Loucy (cell line): ENCODE measurements around the gene HTN3.
"Not testable (repeated sequence)": the region's sequence is repeated elsewhere in the genome, so short reads cannot be mapped to it uniquely, and the experiment has no call there.

Experiments
- H2AFZ ChIP-seq: fragments of 200-600 bp; sonication (generic); 2 replicates; pipeline ENCODE4 v1.6.0; 2016; ENCODE audit warnings: antibody characterized with exemption, mild to moderate bottlenecking, low read length, moderate library complexity
- H3F3A ChIP-seq: fragments of 200-600 bp; 2 replicates; pipeline ENCODE4 v1.6.0; 2016; ENCODE audit warnings: antibody characterized with exemption, low read depth, mild to moderate bottlenecking
- H3K27me3 ChIP-seq: fragments of 200-600 bp; sonication (generic); 2 replicates; pipeline ENCODE4 v1.6.1; 2014; ENCODE audit warnings: low read length, mild to moderate bottlenecking; ENCODE audit not compliant: insufficient read depth, poor library complexity, severe bottlenecking
- H3K36me3 ChIP-seq: fragments of 200-600 bp; sonication (generic); 2 replicates; pipeline ENCODE4 v1.6.1; 2016; ENCODE audit warnings: low read length; ENCODE audit not compliant: insufficient read depth
- H3K4me1 ChIP-seq: fragments of 200-600 bp; sonication (generic); 2 replicates; pipeline ENCODE4 v1.5.1; 2014; ENCODE audit warnings: low read length, mild to moderate bottlenecking; ENCODE audit not compliant: insufficient read depth, poor library complexity, severe bottlenecking
- H3K4me2 ChIP-seq: fragments of 200-600 bp; sonication (generic); 2 replicates; pipeline ENCODE4 v1.6.0; 2014; ENCODE audit warnings: antibody characterized with exemption, low read length, low read depth, mild to moderate bottlenecking; ENCODE audit not compliant: poor library complexity, severe bottlenecking
- H3K4me3 ChIP-seq: fragments of 200-600 bp; sonication (generic); 2 replicates; pipeline ENCODE4 v1.5.1; 2014; ENCODE audit warnings: low read length, mild to moderate bottlenecking, mixed read lengths; ENCODE audit not compliant: poor library complexity, severe bottlenecking
- H3K79me2 ChIP-seq: fragments of 200-600 bp; sonication (generic); 2 replicates; pipeline ENCODE4 v1.6.1; 2014; ENCODE audit warnings: low read length; ENCODE audit not compliant: insufficient read depth
- H3K9ac ChIP-seq: fragments of 200-600 bp; sonication (generic); 2 replicates; pipeline ENCODE4 v1.6.0; 2014; ENCODE audit warnings: mild to moderate bottlenecking, low read depth, low read length, moderate library complexity; ENCODE audit not compliant: poor library complexity, severe bottlenecking
- H3K9me2 ChIP-seq: fragments of 200-600 bp; sonication (generic); replicated peaks from 2 replicates; pipeline ENCODE4 v1.6.1; 2016; ENCODE audit warnings: low read depth, low read length, mixed read lengths
- H3K9me3 ChIP-seq: fragments of 200-600 bp; sonication (generic); 2 replicates; pipeline ENCODE4 v1.6.1; 2014; ENCODE audit warnings: mild to moderate bottlenecking, antibody characterized with exemption, low read length, low read depth; ENCODE audit not compliant: insufficient read depth
- H4K20me1 ChIP-seq: fragments of 200-600 bp; sonication (generic); 2 replicates; pipeline ENCODE4 v1.6.0; 2014; ENCODE audit warnings: antibody characterized with exemption, low read length, mild to moderate bottlenecking; ENCODE audit not compliant: insufficient read depth, poor library complexity, severe bottlenecking
- CTCF ChIP-seq: fragments of 200-600 bp; sonication (generic); conservative IDR thresholded peaks from 2 replicates; pipeline ENCODE4 v1.5.1; 2014; ENCODE audit warnings: mild to moderate bottlenecking, antibody characterized with exemption, low read length
- EZH2phosphoT487 ChIP-seq: fragments of 200-600 bp; IDR thresholded peaks from 2 replicates; pipeline ENCODE4 v1.6.1; 2018; ENCODE audit warnings: antibody characterized with exemption, mild to moderate bottlenecking, moderate library complexity, borderline replicate concordance

The HTN3 gene

GRCh38 chr4:70000711-70001110, 27.5 kb upstream of the HTN3 start:
- Histone ChIP-seq H3K36me3 (no peaks in the 10 kb centered on the region), H3K9me2 (no peaks in the 10 kb centered on the region), H3F3A (no peaks in the 10 kb centered on the region), H3K9me3 (no peaks in the 10 kb centered on the region), H4K20me1 (no peaks in the 10 kb centered on the region), H3K4me3 (no peak overlapping the region), H3K4me2 (no peak overlapping the region), H3K27me3 (no peaks in the 10 kb centered on the region), H3K79me2 (no peaks in the 10 kb centered on the region), H3K9ac (no peak overlapping the region), H2AFZ (no peak overlapping the region), H3K4me1 (no peaks in the 10 kb centered on the region)
- TF ChIP-seq CTCF = no peak
- TF ChIP-seq EZH2phosphoT487 = peak; percentile 13; the same call in 1 of the 2 replicates

- Histone ChIP-seq H3K27me3 (no peaks in the 10 kb centered on the region), H3K9me3 (no peaks in the 10 kb centered on the region), H3F3A (no peaks in the 10 kb centered on the region), H3K4me2 (no peak overlapping the region), H3K9me2 (no peaks in the 10 kb centered on the region), H3K36me3 (no peaks in the 10 kb centered on the region), H3K4me1 (no peaks in the 10 kb centered on the region), H3K4me3 (no peak overlapping the region), H2AFZ (no peak overlapping the region), H3K79me2 (no peaks in the 10 kb centered on the region), H3K9ac (no peak overlapping the region), H4K20me1 (no peaks in the 10 kb centered on the region)
- TF ChIP-seq EZH2phosphoT487 (no peak), CTCF (no peak)
Measured at GRCh38 chr4:70002507-70002906, 25.8 kb upstream of the HTN3 start.

GRCh38 chr4:70008771-70009170, 19.5 kb upstream of the HTN3 start:
- Histone ChIP-seq H3K9me2 (no peaks in the 10 kb centered on the region), H3K9ac (no peak overlapping the region), H3K36me3 (no peaks in the 10 kb centered on the region), H3K27me3 (no peaks in the 10 kb centered on the region), H3K9me3 (no peaks in the 10 kb centered on the region), H3K79me2 (no peaks in the 10 kb centered on the region), H3K4me3 (no peak overlapping the region), H4K20me1 (no peaks in the 10 kb centered on the region), H3K4me2 (no peak overlapping the region), H3F3A (no peaks in the 10 kb centered on the region), H2AFZ (no peak overlapping the region), H3K4me1 (no peaks in the 10 kb centered on the region)
- TF ChIP-seq EZH2phosphoT487 = no peak
- TF ChIP-seq CTCF = no peak

GRCh38 chr4:70019006-70019405, 9.3 kb upstream of the HTN3 start:
- H3K4me3 ChIP-seq, H2AFZ ChIP-seq: not testable (repeated sequence)

More at GRCh38 chr4:70019006-70019405, 9.3 kb upstream of the HTN3 start:
- not testable (repeated sequence) for H3K4me2 ChIP-seq, H3K4me1 ChIP-seq, H3K9me3 ChIP-seq, H3K9me2 ChIP-seq, H3K9ac ChIP-seq, H3K79me2 ChIP-seq, H4K20me1 ChIP-seq, H3K27me3 ChIP-seq, H3F3A ChIP-seq, H3K36me3 ChIP-seq
